MCF 10A (cell line): ENCODE data around the gene B3GNT5. TPM values are rescaled to one million over a fixed set of nuclear protein-coding genes. Genes with fewer than 3 reads are reported as not detected.
A peak's percentile ranks its signal among the peaks of the same experiment; 100 is the strongest.

Experiments
- BruUV-seq: library from RNA; stranded (reverse); fragments of 400-500 nt; replicated peaks from 2 replicates; lab custom pipeline; 2021; lab: Mats Ljungman, UMichigan
- CTCF ChIA-PET: fragments of 300-600 bp; sonication (Branson Sonifier 250); formaldehyde crosslinking; extraction: SDS; loops from one replicate; lab custom pipeline; 2021; ENCODE audit warnings: antibody characterized with exemption, inconsistent platforms; lab: Yijun Ruan, JAX
- POLR2A ChIA-PET: fragments of 300-600, 350-650 bp; sonication (Branson Sonifier 250); formaldehyde crosslinking; extraction: SDS; loops from one replicate; lab custom pipeline; 2020; ENCODE audit warnings: antibody characterized with exemption, inconsistent platforms; lab: Yijun Ruan, JAX
- DNase-seq: peaks from one replicate; pipeline ENCODE4 v3.0.0-alpha.2; 2018; ENCODE audit not compliant: unreplicated experiment
- H3K27ac Mint-ChIP-seq: one replicate; pipeline ENCODE4 v1.8.0; 2022; ENCODE audit warnings: mild to moderate bottlenecking, low read depth, mixed read lengths; ENCODE audit not compliant: unreplicated experiment
- H3K27me3 Mint-ChIP-seq: one replicate; pipeline ENCODE4 v1.8.0; 2022; ENCODE audit warnings: mixed read lengths; ENCODE audit not compliant: insufficient read depth, unreplicated experiment
- H3K36me3 Mint-ChIP-seq: one replicate; pipeline ENCODE4 v1.8.0; 2022; ENCODE audit warnings: mild to moderate bottlenecking, moderate library complexity, mixed read lengths; ENCODE audit not compliant: insufficient read depth, unreplicated experiment
- H3K4me1 Mint-ChIP-seq: one replicate; pipeline ENCODE4 v1.8.0; 2022; ENCODE audit warnings: mixed read lengths; ENCODE audit not compliant: insufficient read depth, unreplicated experiment
- H3K4me3 Mint-ChIP-seq: one replicate; pipeline ENCODE4 v1.8.0; 2022; ENCODE audit warnings: mild to moderate bottlenecking, moderate library complexity, mixed read lengths; ENCODE audit not compliant: unreplicated experiment
- H3K9me3 Mint-ChIP-seq: one replicate; pipeline ENCODE4 v1.8.0; 2022; ENCODE audit warnings: mixed read lengths; ENCODE audit not compliant: unreplicated experiment
- intact Hi-C: fragments of 100-400 bp; cut with micrococcal nuclease; formaldehyde crosslinking; loops from 2 replicates; pipeline ENCODE4 v1.14.1; 2022
- total RNA-seq: library from RNA; stranded (reverse); gene quantifications from 2 replicates; pipeline ENCODE4 v1.2.3, GENCODE V29; 2022
- TF ChIP-seq, protein P1 (sequence below): fragments of 200-600 bp; IDR thresholded peaks from one replicate; pipeline ENCODE4 v1.8.0; 2022; ENCODE audit warnings: antibody characterized with exemption, mild to moderate bottlenecking; ENCODE audit not compliant: unreplicated experiment

Gene B3GNT5
- total RNA-seq, 1 experiment from 2014 or later = 80.1 TPM

DNA sequence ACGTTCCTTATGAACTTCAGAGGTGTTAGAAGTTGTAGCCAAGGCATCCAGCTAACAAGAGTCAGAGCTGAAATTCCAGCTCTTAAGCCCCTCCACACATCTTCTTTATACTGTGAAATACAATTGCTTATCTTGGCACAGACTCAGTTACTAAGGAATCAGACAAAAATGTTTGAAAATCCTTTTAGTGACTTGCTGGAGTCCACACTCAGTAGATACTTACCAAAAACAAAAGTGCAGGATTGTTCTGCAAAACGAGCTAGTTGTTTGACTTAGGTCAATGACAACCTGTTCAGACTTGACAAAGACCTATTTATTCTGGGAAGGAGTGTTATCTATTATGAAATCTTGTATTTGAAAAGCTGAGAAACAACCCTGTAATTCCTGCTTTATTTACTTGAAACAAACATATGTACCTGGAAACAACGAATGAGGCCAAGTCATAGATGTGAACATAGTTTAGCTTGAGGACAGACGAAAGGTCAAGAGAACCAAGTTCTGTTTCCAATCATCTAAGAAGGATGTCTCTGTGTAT lies 38.5 kb downstream of the B3GNT5 start:
- Mint-ChIP-seq H3K9me3 (no peaks in the 10 kb centered on the region), H3K27ac (peak overlapping the region; percentile 86), H3K4me1 (peaks cover 45% of the 10 kb centered on the region), H3K27me3 (no peaks in the 10 kb centered on the region), H3K36me3 (peaks cover 29% of the 10 kb centered on the region), H3K4me3 (peak overlapping the region; percentile 0)
- intact Hi-C loops = no loop called here
- ChIA-PET CTCF (interaction anchor here (0.6 to 1.6 kb wide), 6 partner anchors 12 to 594 kb away, joined by 3 to 11 read pairs (median 3); no protein-coding TSS in a partner anchor), POLR2A (interaction anchor here (0.6 to 11.4 kb wide), 22 partner anchors 9 to 107 kb away, joined by 3 to 219 read pairs (median 5); partner anchors contain the start of gene B3GNT5)
- DNase-seq = peak; percentile 66
- TF ChIP-seq, protein P1, sequence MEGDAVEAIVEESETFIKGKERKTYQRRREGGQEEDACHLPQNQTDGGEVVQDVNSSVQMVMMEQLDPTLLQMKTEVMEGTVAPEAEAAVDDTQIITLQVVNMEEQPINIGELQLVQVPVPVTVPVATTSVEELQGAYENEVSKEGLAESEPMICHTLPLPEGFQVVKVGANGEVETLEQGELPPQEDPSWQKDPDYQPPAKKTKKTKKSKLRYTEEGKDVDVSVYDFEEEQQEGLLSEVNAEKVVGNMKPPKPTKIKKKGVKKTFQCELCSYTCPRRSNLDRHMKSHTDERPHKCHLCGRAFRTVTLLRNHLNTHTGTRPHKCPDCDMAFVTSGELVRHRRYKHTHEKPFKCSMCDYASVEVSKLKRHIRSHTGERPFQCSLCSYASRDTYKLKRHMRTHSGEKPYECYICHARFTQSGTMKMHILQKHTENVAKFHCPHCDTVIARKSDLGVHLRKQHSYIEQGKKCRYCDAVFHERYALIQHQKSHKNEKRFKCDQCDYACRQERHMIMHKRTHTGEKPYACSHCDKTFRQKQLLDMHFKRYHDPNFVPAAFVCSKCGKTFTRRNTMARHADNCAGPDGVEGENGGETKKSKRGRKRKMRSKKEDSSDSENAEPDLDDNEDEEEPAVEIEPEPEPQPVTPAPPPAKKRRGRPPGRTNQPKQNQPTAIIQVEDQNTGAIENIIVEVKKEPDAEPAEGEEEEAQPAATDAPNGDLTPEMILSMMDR = no peak
- BruUV-seq = no TSS peak

DNA sequence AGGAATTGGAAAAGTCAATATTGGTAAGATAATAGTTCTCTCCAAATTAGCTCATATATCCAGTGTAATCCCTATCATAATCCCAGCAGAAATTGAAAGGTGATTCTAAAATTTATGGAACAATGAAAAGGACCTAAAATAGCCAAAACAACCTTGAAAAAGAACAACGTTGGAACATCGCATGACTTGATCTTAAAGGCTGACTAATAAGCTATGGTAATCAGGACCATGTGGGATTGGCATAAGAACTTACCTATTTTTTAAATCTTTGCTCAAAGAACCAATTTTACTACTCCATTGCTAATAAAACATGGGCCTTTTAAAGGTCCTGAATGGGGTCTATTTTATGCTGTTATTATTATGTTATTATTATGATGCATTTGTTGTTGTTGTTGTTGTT lies 40.9 kb downstream of the B3GNT5 start:
- Mint-ChIP-seq H3K9me3 (no peaks in the 10 kb centered on the region), H3K27me3 (no peaks in the 10 kb centered on the region), H3K27ac (no peak overlapping the region), H3K4me3 (no peak overlapping the region), H3K4me1 (peaks cover 41% of the 10 kb centered on the region), H3K36me3 (peaks cover 40% of the 10 kb centered on the region)
- intact Hi-C loops = no loop called here
- DNase-seq = no peak
- TF ChIP-seq, protein P1 = no peak
- no TSS peak for BruUV-seq
- ChIA-PET POLR2A (interaction anchor here (0.9 to 5.6 kb wide), 8 partner anchors 9 to 108 kb away, joined by 3 to 44 read pairs (median 12); partner anchors contain the start of gene B3GNT5), CTCF (interaction anchor here (0.6 to 1.1 kb wide), 2 partner anchors 29 to 146 kb away, joined by 4 to 6 read pairs; no protein-coding TSS in a partner anchor)

DNA sequence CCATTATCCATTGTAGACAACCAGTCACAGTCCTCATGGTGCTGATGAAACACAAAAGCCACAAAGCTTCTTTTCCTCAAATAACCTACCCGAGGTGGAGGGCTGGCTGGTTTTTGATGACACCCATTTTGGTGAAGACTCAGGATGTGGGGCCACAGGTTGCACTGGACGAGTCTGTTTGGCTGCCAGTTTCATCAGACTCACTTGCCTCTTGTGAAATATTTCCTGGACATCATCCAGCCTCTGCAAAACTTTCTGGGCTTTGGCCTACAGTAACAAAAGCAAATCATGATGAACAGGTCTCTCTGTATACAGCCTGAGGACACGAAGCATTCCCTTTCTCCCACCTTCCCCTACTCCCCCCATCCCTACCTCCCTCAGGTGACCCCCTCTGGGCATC lies 42.2 kb downstream of the B3GNT5 start:
- intact Hi-C loops = loop anchor here (1.0 kb wide), 1 partner anchor 30 kb away; no protein-coding TSS in a partner anchor

DNA sequence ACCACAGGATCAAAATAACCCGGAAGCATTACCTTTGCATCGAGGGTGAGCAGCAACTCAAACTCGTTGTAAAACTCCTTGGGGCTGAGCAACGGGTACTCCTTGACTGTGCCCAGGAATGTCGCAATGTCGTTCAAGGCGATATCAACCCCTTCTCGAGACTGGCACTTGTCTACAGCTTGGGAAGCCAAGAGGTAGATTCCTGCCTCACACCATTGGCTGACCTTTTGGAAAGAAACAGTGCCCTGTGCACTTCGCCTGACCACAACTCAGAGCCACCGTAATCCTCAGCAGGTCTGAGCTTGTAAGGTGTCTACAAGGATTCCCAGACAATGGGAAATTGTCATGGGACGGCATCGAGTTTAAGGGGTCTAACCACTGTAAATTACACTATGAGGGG lies 43.9 kb downstream of the B3GNT5 start:
- TF ChIP-seq, protein P1 = no peak
- DNase-seq = peak; percentile 65
- Mint-ChIP-seq H3K4me3 (no peak overlapping the region), H3K27me3 (no peaks in the 10 kb centered on the region), H3K4me1 (peaks cover 39% of the 10 kb centered on the region), H3K36me3 (peaks cover 27% of the 10 kb centered on the region), H3K9me3 (no peaks in the 10 kb centered on the region), H3K27ac (no peak overlapping the region)
- ChIA-PET POLR2A (interaction anchor here (0.9 to 5.1 kb wide), 5 partner anchors 12 to 74 kb away, joined by 4 to 30 read pairs (median 7); partner anchors contain the start of gene B3GNT5), CTCF (interaction anchor here (0.6 kb wide), 3 partner anchors 44 to 936 kb away, joined by 3 to 4 read pairs (median 3); partner anchors contain the start of gene B3GNT5)
- no TSS peak for BruUV-seq
- intact Hi-C loops = no loop called here

More for the DNA sequence above, 42.2 kb downstream of the B3GNT5 start:
- DNase-seq = peak; percentile 99
- Mint-ChIP-seq H3K27me3 (no peaks in the 10 kb centered on the region), H3K9me3 (no peaks in the 10 kb centered on the region), H3K27ac (peak overlapping the region; percentile 89), H3K4me3 (no peak overlapping the region), H3K36me3 (peaks cover 39% of the 10 kb centered on the region), H3K4me1 (peaks cover 44% of the 10 kb centered on the region)
- POLR2A ChIA-PET = interaction anchor here (0.6 to 5.6 kb wide), 12 partner anchors 10 to 198 kb away, joined by 3 to 44 read pairs (median 4); partner anchors contain the start of gene B3GNT5
- CTCF ChIA-PET = interaction anchor here (0.6 to 1.6 kb wide), 2 partner anchors 74 to 102 kb away, joined by 3 to 4 read pairs; no protein-coding TSS in a partner anchor
- TF ChIP-seq, protein P1 = no peak
- BruUV-seq = no TSS peak
